ENCODE data around the gene TRNAU1AP. TPM values are rescaled to one million over a fixed set of nuclear protein-coding genes. Genes with fewer than 3 reads are reported as not detected.

Gene TRNAU1AP
- total and polyA plus RNA-seq, 2 of the 13 experiments (the other 11 are each of a cell fraction or from before 2014, with no cell fraction given), result 29.0 to 42.9 TPM

- peak; percentile 56; the same call in 1 of the 2 replicates for TF ChIP-seq ZNF362 (CRISPR knock-in tag; IDR thresholded peaks at IDR 0.05; ENCODE audit: borderline replicate concordance)
- TF ChIP-seq ZKSCAN5 (CRISPR knock-in tag; IDR thresholded peaks at IDR 0.05), result no peak; the same call in 1 of the 2 replicates
- TF ChIP-seq ZNF260 (CRISPR knock-in tag; IDR thresholded peaks at IDR 0.05; ENCODE audit: borderline replicate concordance, low read depth), result 0 out of 2 replicates have a peak, but pooled peaks have one; percentile 32
- TF ChIP-seq ZNF234 (CRISPR knock-in tag; conservative IDR thresholded peaks at IDR 0.05), result no peak
- 0 out of 2 replicates have a peak, but pooled peaks have one; percentile 53 for TF ChIP-seq ZNF280D (CRISPR knock-in tag; IDR thresholded peaks at IDR 0.05)
- 0 out of 2 replicates have a peak, but pooled peaks have one; percentile 81 for TF ChIP-seq ZNF17 (CRISPR knock-in tag; IDR thresholded peaks at IDR 0.05)
- no peak for TF ChIP-seq SCMH1 (CRISPR knock-in tag; IDR thresholded peaks at IDR 0.05; ENCODE audit: borderline replicate concordance)
- TF ChIP-seq NFE2L2 (IDR thresholded peaks at IDR 0.05; ENCODE audit: low read length), result no peak
- peak; percentile 94; the same call in 1 of the 2 replicates for TF ChIP-seq ZNF615 (CRISPR knock-in tag; IDR thresholded peaks at IDR 0.05; ENCODE audit: borderline replicate concordance)
- peak; percentile 37; the same call in 1 of the 2 replicates for TF ChIP-seq ATF2 (CRISPR knock-in tag; IDR thresholded peaks at IDR 0.05)
- peak; percentile 96 for TF ChIP-seq ZNF784 (CRISPR knock-in tag; IDR thresholded peaks at IDR 0.05; ENCODE audit: borderline replicate concordance)
- 0 out of 2 replicates have a peak, but pooled peaks have one; percentile 34 for TF ChIP-seq NFYB (CRISPR knock-in tag; IDR thresholded peaks at IDR 0.05)
- peak; percentile 58; the same call in 1 of the 2 replicates for TF ChIP-seq NFYC (CRISPR knock-in tag; IDR thresholded peaks at IDR 0.05)
- TF ChIP-seq MTERF4 (CRISPR knock-in tag; IDR thresholded peaks at IDR 0.05), result peak; percentile 87; the same call in 1 of the 2 replicates
- TF ChIP-seq HIC2 (CRISPR knock-in tag; IDR thresholded peaks at IDR 0.05; ENCODE audit: low read depth), result peak; percentile 45
- no peak for TF ChIP-seq SKI (IDR thresholded peaks at IDR 0.05; ENCODE audit: partially characterized antibody)
- peak; percentile 86; the same call in 1 of the 2 replicates for TF ChIP-seq ZFP1 (CRISPR knock-in tag; IDR thresholded peaks at IDR 0.05)
- TF ChIP-seq ZFYVE20 (CRISPR knock-in tag; IDR thresholded peaks at IDR 0.05; ENCODE audit: borderline replicate concordance, low read depth), result peak; percentile 91
- TF ChIP-seq SRSF4 (IDR thresholded peaks at IDR 0.05; ENCODE audit: low read depth, low read length, poor library complexity, severe bottlenecking), result no peak
Measured at GRCh38 chr1:28581531-28582247, 28.8 kb downstream of the TRNAU1AP start (continued).
